HCT116 (cell line): Measurements from ENCODE around the gene FA2H. TPM values are rescaled to one million over a fixed set of nuclear protein-coding genes. Genes with fewer than 3 reads are reported as not detected.

ENCODE experiments used
- ATAC-seq: fragments of 200-7000 bp; cut with Tn5 transposase; 2 replicates; pipeline ENCODE4 v1.9.1; 2020; ENCODE audit warnings: mild to moderate bottlenecking, moderate library complexity
- BruUV-seq: library from RNA; stranded (reverse); fragments of 400-500 nt; replicated peaks from 2 replicates; lab custom pipeline; 2021; lab: Mats Ljungman, UMichigan
- CTCF ChIA-PET: fragments of 300-600 bp; sonication (Branson Sonifier 250); formaldehyde crosslinking; loops from one replicate; lab custom pipeline; 2021; ENCODE audit warnings: antibody characterized with exemption; lab: Charles Lee
- POLR2A ChIA-PET: fragments of 300-600, 350-600 bp; sonication (Branson Sonifier 250); formaldehyde crosslinking; loops from one replicate; lab custom pipeline; 2021; ENCODE audit warnings: antibody characterized with exemption; lab: Charles Lee
- RAD21 ChIA-PET, 2 experiments: fragments of 300-600 bp; sonication (Branson Sonifier 250); formaldehyde crosslinking; loops; one replicate each; lab custom pipeline; 2023; ENCODE audit warnings: low total read pairs in 2 of 2; ENCODE audit not compliant: uncharacterized antibody in 2 of 2, unreplicated experiment in 2 of 2, low non-redundant PET in 1 of 2; lab: Charles Lee
- DNase-seq: peaks from one replicate; pipeline ENCODE4 v3.0.0-alpha.2; 2010; ENCODE audit warnings: low read depth, low spot score
- H2AFZ ChIP-seq: fragments of 200-600 bp; shearing (Covaris generic), sonication (generic); 2 replicates; pipeline ENCODE4 v1.6.1; 2017; ENCODE audit warnings: low read depth, mixed run types, mixed read lengths, antibody characterized with exemption, low read length; ENCODE audit not compliant: poor library complexity, severe bottlenecking
- H3K27ac ChIP-seq: 2 replicates; pipeline ENCODE4 v1.5.1; 2012; ENCODE audit warnings: low read depth, low read length
- H3K27me3 ChIP-seq: fragments of 200-600 bp; sonication (generic); 2 replicates; pipeline ENCODE4 v1.6.1; 2016; ENCODE audit warnings: mixed run types, low read length, mixed read lengths; ENCODE audit not compliant: insufficient read depth
- H3K36me3 ChIP-seq, 2 experiments: fragments of 200-500 bp in 1 of 2; fragments of 200-600 bp in 1 of 2; sonication (Bioruptor generic) in 1 of 2; sonication (generic) in 1 of 2; 2 replicates each; pipeline versions ENCODE4 v1.5.1 to v1.6.1; 2014 to 2016; ENCODE audit warnings: low read length in 2 of 2, inconsistent platforms in 1 of 2, mixed read lengths in 1 of 2, mixed run types in 1 of 2; ENCODE audit not compliant: insufficient read depth in 2 of 2, control insufficient read depth in 1 of 2
- H3K4me1 ChIP-seq, 2 experiments: fragments of 200-600 bp in 1 of 2; sonication (generic) in 1 of 2; 2 replicates each; pipeline versions ENCODE4 v1.5.1 to v1.6.1; 2012 to 2017; ENCODE audit warnings: low read length in 2 of 2, inconsistent platforms in 1 of 2, mild to moderate bottlenecking in 1 of 2, mixed read lengths in 1 of 2, mixed run types in 1 of 2, moderate library complexity in 1 of 2; ENCODE audit not compliant: insufficient read depth in 2 of 2, control insufficient read depth in 1 of 2
- H3K4me2 ChIP-seq: fragments of 200-600 bp; sonication (generic); 2 replicates; pipeline ENCODE4 v1.6.1; 2017; ENCODE audit warnings: mixed run types, low read length, mixed read lengths
- H3K4me3 ChIP-seq, 2 experiments: fragments of 200-600 bp in 1 of 2; sonication (generic) in 1 of 2; replicated peaks in 1 of 2; 2 replicates each; pipeline ENCODE4 v1.5.1; 2011 to 2016; ENCODE audit warnings: low read length in 2 of 2, control low read depth in 1 of 2, low read depth in 1 of 2, mild to moderate bottlenecking in 1 of 2, mixed read lengths in 1 of 2, mixed run types in 1 of 2
- H3K79me2 ChIP-seq: fragments of 200-600 bp; sonication (generic); 2 replicates; pipeline ENCODE4 v1.6.1; 2017; ENCODE audit warnings: mild to moderate bottlenecking, mixed run types, low read length, moderate library complexity, mixed read lengths; ENCODE audit not compliant: insufficient read depth
- H3K9ac ChIP-seq: fragments of 200-600 bp; sonication (generic); 2 replicates; pipeline ENCODE4 v1.6.1; 2016; ENCODE audit warnings: low read length, mixed read lengths
- H3K9me2 ChIP-seq: fragments of 200-600 bp; sonication (generic), shearing (Covaris generic); 2 replicates; pipeline ENCODE4 v1.6.1; 2017; ENCODE audit warnings: mixed run types, mild to moderate bottlenecking, moderate library complexity; ENCODE audit not compliant: insufficient read depth
- H3K9me3 ChIP-seq, 2 experiments: fragments of 200-500 bp in 1 of 2; fragments of 200-600 bp in 1 of 2; sonication (Bioruptor generic) in 1 of 2; sonication (generic) in 1 of 2; 2 replicates each; pipeline ENCODE4 v1.6.1; 2014 to 2017; ENCODE audit warnings: low read length in 2 of 2, mixed read lengths in 2 of 2, inconsistent platforms in 1 of 2, low read depth in 1 of 2, mild to moderate bottlenecking in 1 of 2, mixed run types in 1 of 2, moderate library complexity in 1 of 2; ENCODE audit not compliant: control insufficient read depth in 1 of 2, insufficient read depth in 1 of 2
- H4K20me1 ChIP-seq: fragments of 200-600 bp; sonication (generic), shearing (Covaris generic); 2 replicates; pipeline ENCODE4 v1.6.1; 2017; ENCODE audit warnings: mixed run types, mild to moderate bottlenecking, moderate library complexity; ENCODE audit not compliant: insufficient read depth
- ATF3 ChIP-seq: IDR thresholded peaks from 2 replicates; pipeline ENCODE4 v1.6.1; 2012
- CBX3 ChIP-seq: IDR thresholded peaks from 2 replicates; pipeline ENCODE4 v1.6.1; 2012; ENCODE audit warnings: low read depth
- CEBPB ChIP-seq: IDR thresholded peaks from 2 replicates; pipeline ENCODE4 v1.6.1; 2012; ENCODE audit warnings: low read depth
- EZH2phosphoT487 ChIP-seq: fragments of 200-600 bp; IDR thresholded peaks from 2 replicates; pipeline ENCODE4 v1.6.1; 2018; ENCODE audit warnings: antibody characterized with exemption, borderline replicate concordance
- MAX ChIP-seq: IDR thresholded peaks from 2 replicates; pipeline ENCODE4 v1.6.1; 2012
- POLR2AphosphoS5 ChIP-seq: IDR thresholded peaks from 2 replicates; pipeline ENCODE4 v1.6.1; 2011; ENCODE audit warnings: mild to moderate bottlenecking, low read depth, low read length, moderate library complexity
- RAD21 ChIP-seq: IDR thresholded peaks from 2 replicates; pipeline ENCODE4 v1.6.1; 2012; ENCODE audit warnings: low read depth, mild to moderate bottlenecking
- SRF ChIP-seq: IDR thresholded peaks from 2 replicates; pipeline ENCODE4 v1.6.1; 2012; ENCODE audit warnings: low read depth
- YY1 ChIP-seq: IDR thresholded peaks from 2 replicates; pipeline ENCODE4 v1.6.1; 2011; ENCODE audit warnings: low read length, low read depth, moderate library complexity, mild to moderate bottlenecking; ENCODE audit not compliant: insufficient replicate concordance; ENCODE audit errors: extremely low read depth
- ZFX ChIP-seq: fragments of 450-650 bp; IDR thresholded peaks from 2 replicates; pipeline ENCODE4 v1.6.1; 2017
- intact Hi-C: fragments of 100-400 bp; cut with micrococcal nuclease; formaldehyde crosslinking; loops from 2 replicates; pipeline ENCODE4 v1.10.0; 2022
- total RNA-seq: library from RNA; stranded (reverse); gene quantifications from one replicate; pipeline ENCODE4 v1.2.1, GENCODE V29; 2021; ENCODE audit not compliant: unreplicated experiment
- TF ChIP-seq, protein P1 (sequence below): IDR thresholded peaks from 2 replicates; pipeline ENCODE4 v1.6.1; 2012; ENCODE audit warnings: low read depth

The FA2H gene
- total RNA-seq, 1 experiment from 2014 or later = 11.1 TPM

DNA sequence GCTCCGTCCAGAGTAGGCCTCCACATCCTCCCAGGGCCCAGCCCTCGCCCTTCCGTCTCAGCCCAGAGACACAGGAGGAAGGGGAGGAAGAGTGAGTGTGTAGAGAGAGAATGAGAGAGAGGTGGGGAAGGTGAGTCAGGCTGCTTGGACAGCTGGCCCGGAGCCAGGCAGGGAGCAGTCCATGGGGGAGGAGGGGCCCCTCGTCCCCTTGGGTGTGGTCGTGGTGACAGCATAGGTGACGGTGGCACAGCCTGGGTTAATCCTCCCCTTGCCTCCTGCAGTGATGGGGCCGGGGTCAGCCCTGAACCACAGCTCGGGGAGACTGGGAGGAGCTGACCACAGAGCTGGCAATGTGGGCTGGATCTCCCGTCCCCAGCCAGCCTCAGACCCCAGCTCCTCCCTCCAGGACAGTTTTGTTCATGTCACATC lies 36.5 kb downstream of the FA2H start:
- BruUV-seq = no TSS peak
- Histone ChIP-seq H3K4me1 (peaks cover 47 to 61% of the 10 kb centered on the region in 2 experiments), H4K20me1 (no peaks in the 10 kb centered on the region), H3K9ac (peak overlapping the region; percentile 7), H3K27ac (peak overlapping the region; percentile 1; the same call in 1 of the 2 replicates), H3K9me3 (no peaks in the 10 kb centered on the region), H3K79me2 (no peaks in the 10 kb centered on the region), H2AFZ (no peak overlapping the region), H3K36me3 (no peaks in the 10 kb centered on the region), H3K9me2 (no peaks in the 10 kb centered on the region), H3K4me3 (peak overlapping the region in 1 of 2 experiments; percentile 15; a peak in 2 of 4 replicates), H3K4me2 (peak overlapping the region; percentile 68), H3K27me3 (no peaks in the 10 kb centered on the region)
- DNase-seq (peak; percentile 60), ATAC-seq (peak; percentile 49)
- ChIA-PET CTCF (interaction anchor here (1.2 to 2.3 kb wide), 2 partner anchors 11 to 124 kb away, joined by 4 to 7 read pairs; no protein-coding TSS in a partner anchor), POLR2A (interaction anchor here (1.1 to 1.7 kb wide), 4 partner anchors 9 to 38 kb away, joined by 3 to 6 read pairs (median 4); partner anchors contain the start of genes FA2H and MLKL), RAD21 (no interaction called here)
- intact Hi-C loops = no loop called here
- no peak for TF ChIP-seq CBX3
- peak; percentile 73 for TF ChIP-seq POLR2AphosphoS5

DNA sequence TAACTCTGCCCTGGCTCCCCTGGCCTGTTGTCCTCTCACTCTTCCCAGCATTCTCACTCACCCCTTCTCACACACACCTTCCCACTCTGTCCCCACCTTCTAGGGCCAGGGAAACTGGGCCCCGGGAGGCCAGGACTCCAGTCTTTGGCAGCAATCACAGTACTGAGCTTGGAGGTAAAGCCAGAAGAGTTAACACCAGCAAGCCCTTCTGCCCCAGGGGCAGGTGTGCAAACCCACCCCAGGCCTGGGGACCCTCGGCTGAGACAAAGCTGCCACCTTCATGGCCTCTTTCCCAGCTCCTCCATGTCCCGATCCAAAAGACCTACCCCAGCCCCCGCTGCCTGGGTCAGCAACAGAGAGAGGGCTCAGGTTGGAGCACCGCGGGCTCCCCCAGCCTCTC lies 37.1 kb downstream of the FA2H start:
- Histone ChIP-seq H4K20me1 (no peaks in the 10 kb centered on the region), H3K27me3 (no peaks in the 10 kb centered on the region), H3K4me2 (peak overlapping the region; percentile 68), H3K9me3 (no peaks in the 10 kb centered on the region), H3K79me2 (no peaks in the 10 kb centered on the region), H2AFZ (no peak overlapping the region), H3K27ac (peak overlapping the region; percentile 1; the same call in 1 of the 2 replicates), H3K4me3 (peak overlapping the region in 1 of 2 experiments; percentile 15; a peak in 1 of 4 replicates), H3K4me1 (peaks cover 41 to 55% of the 10 kb centered on the region in 2 experiments), H3K9ac (peak overlapping the region; percentile 7; the same call in 1 of the 2 replicates), H3K36me3 (no peaks in the 10 kb centered on the region), H3K9me2 (no peaks in the 10 kb centered on the region)
- intact Hi-C loops = no loop called here
- TF ChIP-seq ZFX (no peak), MAX (no peak), YY1 (no peak), EZH2phosphoT487 (no peak), SRF (no peak), ATF3 (no peak), CEBPB (no peak), RAD21 (no peak)
- TF ChIP-seq, protein P1, sequence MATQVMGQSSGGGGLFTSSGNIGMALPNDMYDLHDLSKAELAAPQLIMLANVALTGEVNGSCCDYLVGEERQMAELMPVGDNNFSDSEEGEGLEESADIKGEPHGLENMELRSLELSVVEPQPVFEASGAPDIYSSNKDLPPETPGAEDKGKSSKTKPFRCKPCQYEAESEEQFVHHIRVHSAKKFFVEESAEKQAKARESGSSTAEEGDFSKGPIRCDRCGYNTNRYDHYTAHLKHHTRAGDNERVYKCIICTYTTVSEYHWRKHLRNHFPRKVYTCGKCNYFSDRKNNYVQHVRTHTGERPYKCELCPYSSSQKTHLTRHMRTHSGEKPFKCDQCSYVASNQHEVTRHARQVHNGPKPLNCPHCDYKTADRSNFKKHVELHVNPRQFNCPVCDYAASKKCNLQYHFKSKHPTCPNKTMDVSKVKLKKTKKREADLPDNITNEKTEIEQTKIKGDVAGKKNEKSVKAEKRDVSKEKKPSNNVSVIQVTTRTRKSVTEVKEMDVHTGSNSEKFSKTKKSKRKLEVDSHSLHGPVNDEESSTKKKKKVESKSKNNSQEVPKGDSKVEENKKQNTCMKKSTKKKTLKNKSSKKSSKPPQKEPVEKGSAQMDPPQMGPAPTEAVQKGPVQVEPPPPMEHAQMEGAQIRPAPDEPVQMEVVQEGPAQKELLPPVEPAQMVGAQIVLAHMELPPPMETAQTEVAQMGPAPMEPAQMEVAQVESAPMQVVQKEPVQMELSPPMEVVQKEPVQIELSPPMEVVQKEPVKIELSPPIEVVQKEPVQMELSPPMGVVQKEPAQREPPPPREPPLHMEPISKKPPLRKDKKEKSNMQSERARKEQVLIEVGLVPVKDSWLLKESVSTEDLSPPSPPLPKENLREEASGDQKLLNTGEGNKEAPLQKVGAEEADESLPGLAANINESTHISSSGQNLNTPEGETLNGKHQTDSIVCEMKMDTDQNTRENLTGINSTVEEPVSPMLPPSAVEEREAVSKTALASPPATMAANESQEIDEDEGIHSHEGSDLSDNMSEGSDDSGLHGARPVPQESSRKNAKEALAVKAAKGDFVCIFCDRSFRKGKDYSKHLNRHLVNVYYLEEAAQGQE = no peak
- RAD21 ChIA-PET = no interaction called here
- DNase-seq (no peak), ATAC-seq (no peak)
- POLR2A ChIA-PET = interaction anchor here (1.5 to 1.7 kb wide), 2 partner anchors 8 to 37 kb away, joined by 5 to 6 read pairs; partner anchors contain the start of gene FA2H
- no TSS peak for BruUV-seq
- CTCF ChIA-PET = interaction anchor here (2.3 kb wide), 1 partner anchor 11 kb away, joined by 7 read pairs; no protein-coding TSS in a partner anchor
